Sigmoid colon (tissue), 7 donors: ENCODE results near the gene KRT36. TPM values are rescaled to one million over a fixed set of nuclear protein-coding genes. Genes with fewer than 3 reads are reported as not detected.

ENCODE experiments used
- DNase-seq: peaks from one replicate; pipeline ENCODE4 v3.0.0-alpha.2; 2019
- H3K27ac ChIP-seq, 4 donors: fragments of 200-600 bp; sonication (generic); one replicate each; pipeline ENCODE4 v1.5.1; 2016 to 2019; ENCODE audit warnings: mild to moderate bottlenecking in 1 of 4
- H3K27me3 ChIP-seq, 3 donors: fragments of 200-600 bp; sonication (generic); one replicate each; pipeline ENCODE4 v1.5.1; 2019; ENCODE audit warnings: mild to moderate bottlenecking in 1 of 3
- H3K36me3 ChIP-seq, 4 donors: fragments of 200-600 bp; sonication (generic); one replicate each; pipeline ENCODE4 v1.5.1; 2016 to 2019
- H3K4me1 ChIP-seq, 4 donors: fragments of 200-600 bp; sonication (generic); one replicate each; pipeline ENCODE4 v1.5.1; 2017 to 2019
- H3K4me3 ChIP-seq, 4 donors: fragments of 200-600 bp; sonication (generic); one replicate each; pipeline ENCODE4 v1.5.1; 2017 to 2019; ENCODE audit warnings: mild to moderate bottlenecking in 2 of 4, moderate library complexity in 1 of 4
- H3K9me3 ChIP-seq, 4 donors: fragments of 200-600 bp in 3 of 4; sonication (generic) in 3 of 4; one replicate each; pipeline versions ENCODE4 v1.5.1 to v1.6.1; 2013 to 2019
- EP300 ChIP-seq, 4 donors: sonication (generic); formaldehyde crosslinking; IDR thresholded peaks; one replicate each; pipeline ENCODE4 v1.6.1; 2017; ENCODE audit warnings: antibody characterized with exemption in 4 of 4
- POLR2A ChIP-seq, 2 donors: fragments of 450-650 bp; IDR thresholded peaks; one replicate each; pipeline ENCODE4 v1.6.1; 2016; ENCODE audit warnings: antibody characterized with exemption in 2 of 2, mild to moderate bottlenecking in 2 of 2, moderate library complexity in 2 of 2
- POLR2AphosphoS5 ChIP-seq, 4 donors: sonication (generic); formaldehyde crosslinking; IDR thresholded peaks; one replicate each; pipeline ENCODE4 v1.6.1; 2017; ENCODE audit warnings: antibody characterized with exemption in 4 of 4
- WGBS, 2 donors: extraction: QIAGEN DNeasy Blood & Tissue Kit; methylation state at CpG; one replicate each; pipeline ENCODE4 v1.1.7; 2013; 5-methylcytosine and 5-hydroxymethylcytosine counted together
- intact Hi-C: fragments of 100-400 bp; cut with DNase I; formaldehyde crosslinking; loops from one replicate; pipeline ENCODE4 v1.15.1; 2023
- polyA plus RNA-seq, 3 donors: library from polyadenylated mRNA; stranded (reverse); fragments of 200-250 nt; gene quantifications; one replicate each; pipeline ENCODE4 v1.2.3, GENCODE V29; 2013
- total RNA-seq, 4 donors: library from RNA; depleted of rRNA; stranded (reverse); fragments of >200 nt; gene quantifications; one replicate each; pipeline ENCODE4 v1.1.0, GENCODE V29; 2016
- TF ChIP-seq, protein P1 (sequence below), 4 experiments: fragments of 450-650 bp in 3 of 4; fragments of 200-600 bp in 1 of 4; IDR thresholded peaks; one replicate each; pipeline ENCODE4 v1.5.1; 2016 to 2019; ENCODE audit warnings: antibody characterized with exemption in 4 of 4, mild to moderate bottlenecking in 3 of 4, moderate library complexity in 2 of 4
- donor health status: healthy with polysubstance abuse.
- donor health status: Bipolar disorder and iron deficiency.
- donor health status: healthy.

Gene KRT36
- total and polyA plus RNA-seq, 7 donors: 0.20 to 0.33 TPM; not detected in 5

DNA sequence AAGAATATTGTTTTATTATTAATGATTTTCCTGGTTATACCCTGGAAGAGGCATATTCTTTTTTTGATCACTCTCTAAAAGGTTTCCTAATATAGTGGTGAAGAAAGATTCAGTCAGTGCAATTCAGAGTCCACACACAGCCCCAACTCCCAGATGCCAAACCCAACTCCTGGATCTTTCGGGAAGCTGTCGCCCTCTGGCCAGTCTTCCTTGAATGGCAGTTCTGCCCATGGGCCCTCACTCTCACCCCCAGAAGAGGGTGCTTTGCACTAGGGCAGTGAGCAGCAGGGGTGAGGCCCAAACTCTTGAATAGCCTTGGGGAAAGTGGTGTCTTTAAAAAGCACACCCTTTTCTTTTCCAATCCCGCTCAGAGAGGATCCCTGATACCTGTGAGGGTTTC lies 33.5 kb downstream of the KRT36 start:
- Histone ChIP-seq H3K27ac (no peak overlapping the region), H3K36me3 (no peaks in the 10 kb centered on the region), H3K27me3 (no peaks in the 10 kb centered on the region), H3K4me1 (no peaks in the 10 kb centered on the region), H3K4me3 (no peak overlapping the region), H3K9me3 (no peaks in the 10 kb centered on the region)
- TF ChIP-seq EP300 (IDR thresholded peaks at IDR 0.05) (no peak), POLR2AphosphoS5 (IDR thresholded peaks at IDR 0.05) (no peak), POLR2A (IDR thresholded peaks at IDR 0.05) (no peak)
- TF ChIP-seq, protein P1, sequence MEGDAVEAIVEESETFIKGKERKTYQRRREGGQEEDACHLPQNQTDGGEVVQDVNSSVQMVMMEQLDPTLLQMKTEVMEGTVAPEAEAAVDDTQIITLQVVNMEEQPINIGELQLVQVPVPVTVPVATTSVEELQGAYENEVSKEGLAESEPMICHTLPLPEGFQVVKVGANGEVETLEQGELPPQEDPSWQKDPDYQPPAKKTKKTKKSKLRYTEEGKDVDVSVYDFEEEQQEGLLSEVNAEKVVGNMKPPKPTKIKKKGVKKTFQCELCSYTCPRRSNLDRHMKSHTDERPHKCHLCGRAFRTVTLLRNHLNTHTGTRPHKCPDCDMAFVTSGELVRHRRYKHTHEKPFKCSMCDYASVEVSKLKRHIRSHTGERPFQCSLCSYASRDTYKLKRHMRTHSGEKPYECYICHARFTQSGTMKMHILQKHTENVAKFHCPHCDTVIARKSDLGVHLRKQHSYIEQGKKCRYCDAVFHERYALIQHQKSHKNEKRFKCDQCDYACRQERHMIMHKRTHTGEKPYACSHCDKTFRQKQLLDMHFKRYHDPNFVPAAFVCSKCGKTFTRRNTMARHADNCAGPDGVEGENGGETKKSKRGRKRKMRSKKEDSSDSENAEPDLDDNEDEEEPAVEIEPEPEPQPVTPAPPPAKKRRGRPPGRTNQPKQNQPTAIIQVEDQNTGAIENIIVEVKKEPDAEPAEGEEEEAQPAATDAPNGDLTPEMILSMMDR (IDR thresholded peaks at IDR 0.05): no peak
- WGBS, 2 donors: 87 to 90% methylated on average over 3 of the region's 3 CpGs
- intact Hi-C loops: no loop called here
- no peak for DNase-seq

DNA sequence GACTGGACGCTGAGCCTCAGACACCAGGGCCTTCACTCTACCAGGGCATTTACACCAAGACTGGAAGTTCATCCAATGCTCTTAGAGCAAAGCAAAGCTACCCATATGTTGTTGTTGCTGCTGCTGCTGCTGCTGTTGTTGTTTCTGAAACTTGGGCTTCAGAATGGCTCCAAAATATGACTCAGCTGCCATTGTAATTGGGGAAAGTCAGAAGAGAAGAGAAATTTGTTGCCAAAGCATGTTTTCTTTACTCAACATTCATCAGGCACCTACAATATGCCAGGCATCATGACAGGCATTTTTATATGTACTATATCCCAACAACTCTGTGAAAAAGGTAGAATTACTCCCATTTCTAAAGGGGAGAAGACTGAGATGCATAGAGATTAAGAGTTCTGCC lies 34.5 kb downstream of the KRT36 start:
- H3K27me3 ChIP-seq: peaks cover 0 to 3% (median 0%) of the 10 kb centered on the region in 3 donors
- intact Hi-C loops: no loop called here
- no peaks in the 10 kb centered on the region for H3K4me1 ChIP-seq
- H3K27ac ChIP-seq: no peak overlapping the region
- TF ChIP-seq, protein P1 (IDR thresholded peaks at IDR 0.05): no peak
- DNase-seq: no peak
- no peak overlapping the region for H3K4me3 ChIP-seq
- no peaks in the 10 kb centered on the region for H3K36me3 ChIP-seq
- H3K9me3 ChIP-seq: no peaks in the 10 kb centered on the region
- WGBS, 2 donors: 86 to 97% methylated on average over 1 of the region's 1 CpG

DNA sequence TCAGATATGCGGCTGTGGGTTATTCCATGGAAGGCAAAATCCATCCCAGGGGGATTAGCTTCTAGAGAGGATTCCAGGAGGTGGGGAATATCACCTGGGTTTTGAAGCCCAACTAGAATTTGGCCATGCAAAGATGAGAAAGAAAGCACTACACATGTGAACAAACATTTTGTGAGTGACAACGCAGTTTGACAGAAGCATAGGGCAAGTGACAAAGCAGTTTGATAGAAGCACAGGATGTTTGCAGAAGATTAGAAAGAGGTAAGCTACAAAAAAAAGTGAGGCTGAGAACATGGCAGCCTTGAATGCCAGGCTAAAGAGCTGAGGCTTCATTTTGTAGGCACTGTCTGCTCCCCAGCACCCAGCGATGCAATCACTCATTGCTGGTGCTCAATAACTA lies 36.6 kb downstream of the KRT36 start:
- Histone ChIP-seq H3K9me3 (no peaks in the 10 kb centered on the region), H3K27me3 (peaks cover 0 to 3% (median 0%) of the 10 kb centered on the region in 3 donors), H3K36me3 (no peaks in the 10 kb centered on the region), H3K27ac (no peak overlapping the region), H3K4me1 (no peaks in the 10 kb centered on the region), H3K4me3 (no peak overlapping the region)
- 90% methylated on average over 3 of the region's 3 CpGs for WGBS, 2 donors
- TF ChIP-seq, protein P1 (IDR thresholded peaks at IDR 0.05): no peak
- TF ChIP-seq POLR2AphosphoS5 (IDR thresholded peaks at IDR 0.05): no peak
- TF ChIP-seq POLR2A (IDR thresholded peaks at IDR 0.05): no peak
- no peak for TF ChIP-seq EP300 (IDR thresholded peaks at IDR 0.05)
- intact Hi-C loops: no loop called here
- DNase-seq: no peak

DNA sequence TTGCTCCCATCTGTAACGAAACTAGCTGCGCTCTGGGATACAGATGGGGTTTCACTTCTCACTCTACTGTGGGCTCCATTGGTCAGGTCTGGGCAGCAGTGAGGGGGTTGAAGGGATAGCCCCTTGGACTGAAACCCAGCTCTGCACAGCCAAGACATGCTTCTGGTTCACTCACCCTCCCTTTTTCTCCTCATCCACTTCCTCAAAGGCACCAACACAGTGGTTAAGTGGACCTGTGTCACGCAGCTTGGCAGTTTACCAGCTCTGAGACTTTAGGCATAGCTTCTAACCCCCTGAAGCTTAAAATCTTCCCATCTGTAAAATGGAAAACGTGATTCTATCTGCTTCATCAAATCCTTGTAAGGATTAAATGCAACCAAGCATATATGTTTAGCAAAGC lies 37.4 kb downstream of the KRT36 start:
- 50 to 52% methylated on average over 4 of the region's 4 CpGs for WGBS, 2 donors

More for the DNA sequence above, 37.4 kb downstream of the KRT36 start:
- Histone ChIP-seq H3K4me1 (no peaks in the 10 kb centered on the region), H3K27me3 (peaks cover 0 to 3% (median 0%) of the 10 kb centered on the region in 3 donors), H3K4me3 (no peak overlapping the region), H3K9me3 (no peaks in the 10 kb centered on the region), H3K27ac (no peak overlapping the region), H3K36me3 (no peaks in the 10 kb centered on the region)
- TF ChIP-seq, protein P1 (IDR thresholded peaks at IDR 0.05): no peak
- TF ChIP-seq EP300 (IDR thresholded peaks at IDR 0.05) (no peak), POLR2A (IDR thresholded peaks at IDR 0.05) (no peak), POLR2AphosphoS5 (IDR thresholded peaks at IDR 0.05) (no peak)
- DNase-seq: no peak
- intact Hi-C loops: no loop called here
